SK-MEL-5 (cell line): ENCODE measurements around the gene ITGA3. TPM values are rescaled to one million over a fixed set of nuclear protein-coding genes. Genes with fewer than 3 reads are reported as not detected.
A peak's percentile ranks its signal among the peaks of the same experiment; 100 is the strongest.

Experiments used
- DNase-seq: peaks from one replicate; pipeline ENCODE4 v3.0.0-alpha.2; 2016; ENCODE audit warnings: low read depth, low spot score
- in situ Hi-C: cut with HindIII; loops from 2 replicates; pipeline ENCODE4 v1.10.0; 2016; ENCODE audit warnings: low sequenced_read_pairs, high pct_unique_total_duplicates, low pct_unique_long_range_greater_than_20kb
- total RNA-seq: library from RNA; depleted of rRNA; stranded (reverse); fragments of >200 nt; shearing (Covaris generic); gene quantifications from 2 replicates; pipeline ENCODE4 v1.2.3, GENCODE V29; 2014

ITGA3 gene
- total RNA-seq, 1 experiment from 2014 or later = 25.1 TPM

- in situ Hi-C loops = no loop called here
- peak; percentile 88 for DNase-seq
Observed at GRCh38 chr17:50079334-50080095, 23.6 kb downstream of the ITGA3 start.

GRCh38 chr17:50080096-50080480 is 24.2 kb downstream of the ITGA3 start:
- no peak for DNase-seq
- in situ Hi-C loops = no loop called here

- in situ Hi-C loops = no loop called here
- no peak for DNase-seq
Observed at GRCh38 chr17:50080827-50081226, 24.9 kb downstream of the ITGA3 start.

- in situ Hi-C loops = no loop called here
- no peak for DNase-seq
Observed at GRCh38 chr17:50081757-50082156, 25.8 kb downstream of the ITGA3 start.

- peak; percentile 78 for DNase-seq
- in situ Hi-C loops = no loop called here
Observed at GRCh38 chr17:50087246-50087911, 31.5 kb downstream of the ITGA3 start.

- in situ Hi-C loops = no loop called here
Observed at GRCh38 chr17:50087912-50088405, 32.0 kb downstream of the ITGA3 start.

GRCh38 chr17:50088952-50089825 is 33.3 kb downstream of the ITGA3 start:
- in situ Hi-C loops = no loop called here
- DNase-seq = no peak

More at GRCh38 chr17:50087912-50088405, 32.0 kb downstream of the ITGA3 start:
- no peak for DNase-seq

GRCh38 chr17:50090071-50090470 is 34.2 kb downstream of the ITGA3 start:
- no peak for DNase-seq
- in situ Hi-C loops = no loop called here

GRCh38 chr17:50090971-50091917 is 35.3 kb downstream of the ITGA3 start:
- in situ Hi-C loops = no loop called here
- no peak for DNase-seq

GRCh38 chr17:50091918-50092285 is 36.0 kb downstream of the ITGA3 start:
- in situ Hi-C loops = no loop called here
- DNase-seq = no peak

GRCh38 chr17:50093246-50093645 is 37.3 kb downstream of the ITGA3 start:
- in situ Hi-C loops = no loop called here
- no peak for DNase-seq

GRCh38 chr17:50093807-50094206 is 37.9 kb downstream of the ITGA3 start:
- in situ Hi-C loops = no loop called here
- no peak for DNase-seq

- peak; percentile 87 for DNase-seq
- in situ Hi-C loops = no loop called here
Observed at GRCh38 chr17:50094243-50094752, 38.4 kb downstream of the ITGA3 start.

GRCh38 chr17:50094753-50095619 is 39.1 kb downstream of the ITGA3 start, which contains the start of gene PDK2:
TSS of gene PDK2 (plus strand) at chr17:50095351. CDS start at chr17:50095436, 85 bp downstream.
- peak; percentile 82 for DNase-seq
- in situ Hi-C loops = no loop called here

GRCh38 chr17:50095626-50096037 is 39.7 kb downstream of the ITGA3 start:
- no peak for DNase-seq
- in situ Hi-C loops = no loop called here

GRCh38 chr17:50096092-50096491 is 40.2 kb downstream of the ITGA3 start:
- in situ Hi-C loops = no loop called here
- no peak for DNase-seq
